GM19467 (cell line): ENCODE results near the gene CD46.
"Not testable (repeated sequence)": the region's sequence is repeated elsewhere in the genome, so short reads cannot be mapped to it uniquely, and the experiment has no call there.

Experiments
- ATAC-seq: cut with Tn5 transposase; IDR thresholded peaks from one replicate; pipeline ENCODE4 v1.9.1; 2021; ENCODE audit warnings: mild to moderate bottlenecking, moderate library complexity; ENCODE audit not compliant: unreplicated experiment

The CD46 gene

GRCh38 chr1:207750631-207751305, 1.1 kb upstream of the CD46 start:
- no peak for ATAC-seq

- ATAC-seq, result not testable (repeated sequence)
Measured at GRCh38 chr1:207751463-207751789, 428 bp upstream of the CD46 start.

GRCh38 chr1:207752456-207752998, 673 bp downstream of the CD46 start:
- ATAC-seq, result peak; percentile 18

- no peak for ATAC-seq
Measured at GRCh38 chr1:207753611-207754010, 1.8 kb downstream of the CD46 start.

GRCh38 chr1:207754011-207754410, 2.2 kb downstream of the CD46 start:
- ATAC-seq, result no peak

- no peak for ATAC-seq
Measured at GRCh38 chr1:207754974-207755700, 3.3 kb downstream of the CD46 start.

GRCh38 chr1:207755846-207756693, 4.2 kb downstream of the CD46 start:
- no peak for ATAC-seq

- no peak for ATAC-seq
Measured at GRCh38 chr1:207762622-207763021, 10.8 kb downstream of the CD46 start.

- ATAC-seq, result no peak
Measured at GRCh38 chr1:207763091-207763490, 11.2 kb downstream of the CD46 start.

GRCh38 chr1:207763972-207764371, 12.1 kb downstream of the CD46 start:
- ATAC-seq, result no peak

GRCh38 chr1:207766569-207766968, 14.7 kb downstream of the CD46 start:
- no peak for ATAC-seq

- ATAC-seq, result not testable (repeated sequence)
Measured at GRCh38 chr1:207770514-207770913, 18.7 kb downstream of the CD46 start.

GRCh38 chr1:207776045-207776444, 24.2 kb downstream of the CD46 start:
- not testable (repeated sequence) for ATAC-seq

- not testable (repeated sequence) for ATAC-seq
Measured at GRCh38 chr1:207777412-207777811, 25.6 kb downstream of the CD46 start.

- ATAC-seq, result no peak
Measured at GRCh38 chr1:207779008-207779407, 27.2 kb downstream of the CD46 start.

- no peak for ATAC-seq
Measured at GRCh38 chr1:207781312-207781711, 29.5 kb downstream of the CD46 start.

- no peak for ATAC-seq
Measured at GRCh38 chr1:207787776-207788175, 35.9 kb downstream of the CD46 start.

GRCh38 chr1:207789386-207789785, 37.5 kb downstream of the CD46 start:
- no peak for ATAC-seq

GRCh38 chr1:207789792-207790787, 38.2 kb downstream of the CD46 start:
- no peak for ATAC-seq

GRCh38 chr1:207791290-207791689, 39.4 kb downstream of the CD46 start:
- ATAC-seq, result no peak
